Measurements from ENCODE around the gene KLHL25. TPM values are rescaled to one million over a fixed set of nuclear protein-coding genes. Genes with fewer than 3 reads are reported as not detected.
"Not testable (repeated sequence)": the region's sequence is repeated elsewhere in the genome, so short reads cannot be mapped to it uniquely, and the experiment has no call there.

Gene KLHL25
- total RNA-seq, 1 donor from 2014 or later: 4.7 TPM

DNA sequence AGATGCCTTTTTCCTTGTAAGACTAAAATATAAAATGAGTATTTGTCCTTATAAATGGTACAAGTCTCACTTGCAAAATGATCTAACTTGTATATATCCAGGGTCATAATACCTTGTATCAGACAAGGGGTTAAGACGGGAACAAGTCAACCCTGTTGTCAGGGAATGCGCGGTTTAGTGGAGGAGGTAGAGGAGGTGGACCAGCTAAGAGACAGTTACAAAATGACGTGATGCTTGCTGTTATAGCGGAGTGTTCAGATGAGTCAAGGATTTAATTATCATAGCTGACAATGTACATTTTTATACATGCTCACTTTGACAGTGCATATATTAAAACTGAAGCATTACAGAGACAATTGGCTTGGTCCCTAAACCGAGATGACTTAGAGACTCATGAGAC is 26.8 kb upstream of the KLHL25 start:
- no peaks in the 10 kb centered on the region for H3K36me3 ChIP-seq
- ATAC-seq: no peak
- no peak for DNase-seq
- H3K4me3 ChIP-seq: no peak overlapping the region
- H3K9me3 ChIP-seq: no peaks in the 10 kb centered on the region
- no peak overlapping the region for H3K27ac ChIP-seq
- intact Hi-C loops (cut with DNase I): no loop called here
- TF ChIP-seq, protein P1, sequence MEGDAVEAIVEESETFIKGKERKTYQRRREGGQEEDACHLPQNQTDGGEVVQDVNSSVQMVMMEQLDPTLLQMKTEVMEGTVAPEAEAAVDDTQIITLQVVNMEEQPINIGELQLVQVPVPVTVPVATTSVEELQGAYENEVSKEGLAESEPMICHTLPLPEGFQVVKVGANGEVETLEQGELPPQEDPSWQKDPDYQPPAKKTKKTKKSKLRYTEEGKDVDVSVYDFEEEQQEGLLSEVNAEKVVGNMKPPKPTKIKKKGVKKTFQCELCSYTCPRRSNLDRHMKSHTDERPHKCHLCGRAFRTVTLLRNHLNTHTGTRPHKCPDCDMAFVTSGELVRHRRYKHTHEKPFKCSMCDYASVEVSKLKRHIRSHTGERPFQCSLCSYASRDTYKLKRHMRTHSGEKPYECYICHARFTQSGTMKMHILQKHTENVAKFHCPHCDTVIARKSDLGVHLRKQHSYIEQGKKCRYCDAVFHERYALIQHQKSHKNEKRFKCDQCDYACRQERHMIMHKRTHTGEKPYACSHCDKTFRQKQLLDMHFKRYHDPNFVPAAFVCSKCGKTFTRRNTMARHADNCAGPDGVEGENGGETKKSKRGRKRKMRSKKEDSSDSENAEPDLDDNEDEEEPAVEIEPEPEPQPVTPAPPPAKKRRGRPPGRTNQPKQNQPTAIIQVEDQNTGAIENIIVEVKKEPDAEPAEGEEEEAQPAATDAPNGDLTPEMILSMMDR (IDR thresholded peaks at IDR 0.05): no peak
- no peaks in the 10 kb centered on the region for H3K4me1 ChIP-seq
- no peaks in the 10 kb centered on the region for H3K27me3 ChIP-seq

GRCh38 chr15:85819938-85820337 is 25.2 kb upstream of the KLHL25 start:
- Histone ChIP-seq H3K9me3 (no peaks in the 10 kb centered on the region), H3K4me3 (no peak overlapping the region), H3K27ac (no peak overlapping the region), H3K36me3 (no peaks in the 10 kb centered on the region), H3K27me3 (no peaks in the 10 kb centered on the region), H3K4me1 (no peaks in the 10 kb centered on the region)
- intact Hi-C loops (cut with DNase I): no loop called here
- ATAC-seq: no peak
- TF ChIP-seq, protein P1 (IDR thresholded peaks at IDR 0.05): no peak
- DNase-seq: no peak

DNA sequence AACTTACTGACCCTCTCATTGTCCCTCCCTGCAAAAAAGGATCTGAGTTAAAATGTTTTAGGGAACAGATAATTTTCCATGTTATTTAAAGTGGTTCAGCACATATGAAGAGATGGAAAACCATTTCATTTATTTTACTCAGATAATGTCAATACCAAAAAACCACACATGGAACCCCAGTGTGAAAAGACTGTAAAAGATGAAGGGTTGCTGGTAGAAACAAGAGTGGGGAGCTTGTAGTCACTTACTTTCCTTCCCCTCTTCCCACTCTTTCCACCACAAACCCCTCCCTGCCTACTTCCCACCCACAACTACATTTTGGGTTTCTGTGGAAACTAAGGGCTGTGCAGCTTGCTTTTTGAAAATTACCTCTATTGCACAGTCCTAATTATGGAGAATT is 18.5 kb upstream of the KLHL25 start:
- TF ChIP-seq, protein P1 (IDR thresholded peaks at IDR 0.05): no peak
- no peak for DNase-seq
- H3K9me3 ChIP-seq: no peaks in the 10 kb centered on the region
- no peaks in the 10 kb centered on the region for H3K36me3 ChIP-seq
- no peak overlapping the region for H3K4me3 ChIP-seq
- H3K27ac ChIP-seq: no peak overlapping the region
- intact Hi-C loops (cut with DNase I): no loop called here
- no peak for ATAC-seq
- H3K27me3 ChIP-seq: no peaks in the 10 kb centered on the region
- no peaks in the 10 kb centered on the region for H3K4me1 ChIP-seq

- no peak overlapping the region for H3K4me3 ChIP-seq
- no peaks in the 10 kb centered on the region for H3K27me3 ChIP-seq
- DNase-seq: no peak
- H3K27ac ChIP-seq: no peak overlapping the region
- intact Hi-C loops (cut with DNase I): no loop called here
- no peaks in the 10 kb centered on the region for H3K36me3 ChIP-seq
- H3K4me1 ChIP-seq: no peaks in the 10 kb centered on the region
- no peaks in the 10 kb centered on the region for H3K9me3 ChIP-seq
- TF ChIP-seq, protein P1 (IDR thresholded peaks at IDR 0.05): no peak
- ATAC-seq: no peak
Observed at GRCh38 chr15:85810075-85810474, 15.3 kb upstream of the KLHL25 start.

- ATAC-seq (no peak), DNase-seq (no peak)
- Histone ChIP-seq H3K36me3 (no peaks in the 10 kb centered on the region), H3K9me3 (no peaks in the 10 kb centered on the region), H3K4me1 (no peaks in the 10 kb centered on the region), H3K4me3 (no peak overlapping the region), H3K27me3 (no peaks in the 10 kb centered on the region), H3K27ac (no peak overlapping the region)
- TF ChIP-seq, protein P1 (IDR thresholded peaks at IDR 0.05): no peak
- intact Hi-C loops (cut with DNase I): no loop called here
Observed at GRCh38 chr15:85805420-85805819, 10.7 kb upstream of the KLHL25 start.

DNA sequence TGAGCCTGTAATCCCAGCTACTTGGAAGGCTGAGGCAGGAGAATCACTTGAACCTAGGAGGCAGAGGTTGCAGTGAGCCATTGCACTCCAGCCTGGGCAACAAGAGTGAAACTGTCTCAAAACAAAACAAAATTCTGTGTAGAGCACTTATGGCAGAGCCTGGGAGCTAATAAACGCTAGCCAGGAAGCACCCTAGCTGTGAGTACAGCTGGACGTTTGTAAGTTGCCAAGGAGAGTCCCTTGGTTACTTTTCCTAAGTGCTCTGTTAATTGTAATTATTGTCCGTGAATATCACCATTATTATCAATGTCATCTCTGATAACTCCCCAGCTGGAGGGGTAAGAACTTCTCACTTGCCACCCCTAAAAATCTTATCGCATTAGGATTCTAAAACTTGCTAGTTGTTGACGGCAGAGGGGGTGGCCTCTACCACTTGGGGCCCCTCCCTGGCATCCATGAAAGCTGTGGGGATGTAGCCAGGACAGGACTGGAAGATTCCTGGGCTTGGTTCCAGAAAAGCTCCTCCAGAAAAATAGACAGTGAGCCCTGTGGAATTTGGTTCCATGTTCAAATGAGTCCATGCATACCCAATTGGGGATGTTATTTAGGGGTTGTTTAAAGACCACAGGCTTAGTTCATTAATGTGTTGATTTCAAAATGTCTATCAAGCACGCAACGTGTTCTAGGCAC is 9.9 kb upstream of the KLHL25 start:
- TF ChIP-seq, protein P1 (IDR thresholded peaks at IDR 0.05): no peak
- Histone ChIP-seq H3K4me1 (no peaks in the 10 kb centered on the region), H3K36me3 (no peaks in the 10 kb centered on the region), H3K27ac (no peak overlapping the region), H3K9me3 (no peaks in the 10 kb centered on the region), H3K4me3 (no peak overlapping the region), H3K27me3 (no peaks in the 10 kb centered on the region)
- DNase-seq (no peak), ATAC-seq (no peak)
- intact Hi-C loops (cut with DNase I): no loop called here

DNA sequence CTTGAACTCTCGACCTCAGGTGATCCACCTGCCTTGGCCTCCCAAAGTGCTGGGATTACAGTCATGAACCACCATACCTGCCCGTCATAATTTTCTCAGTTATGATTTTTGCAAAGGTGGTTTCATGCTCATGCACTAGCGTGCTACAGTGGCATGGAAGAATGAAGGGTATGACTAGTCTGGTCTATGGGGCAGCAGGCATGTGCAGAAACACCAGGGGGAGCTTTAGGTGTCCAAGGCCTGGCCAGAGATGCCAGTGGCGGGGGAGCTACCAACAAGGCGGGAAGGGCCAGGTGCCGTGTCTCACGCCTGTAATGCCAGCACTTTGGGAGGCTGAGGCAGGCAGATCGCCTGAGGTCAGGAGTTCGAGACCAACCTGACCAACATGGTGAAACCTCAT is 7.9 kb upstream of the KLHL25 start:
- H3K9me3 ChIP-seq; H3K36me3 ChIP-seq; H3K4me1 ChIP-seq; H3K27ac ChIP-seq; H3K4me3 ChIP-seq; intact Hi-C loops (cut with DNase I); DNase-seq; ATAC-seq; H3K27me3 ChIP-seq: not testable (repeated sequence)

Measured in upper lobe of right lung (tissue), 1 donor.